OCI-LY7 (cell line): ENCODE measurements around the gene LINGO3. TPM values are rescaled to one million over a fixed set of nuclear protein-coding genes. Genes with fewer than 3 reads are reported as not detected.
"Not testable (repeated sequence)": the region's sequence is repeated elsewhere in the genome, so short reads cannot be mapped to it uniquely, and the experiment has no call there.

Experiments used
- BruUV-seq: library from RNA; stranded (reverse); fragments of 400-500 nt; replicated peaks from 2 replicates; lab custom pipeline; 2021; lab: Mats Ljungman, UMichigan
- CTCF ChIA-PET: fragments of 300-600 bp; sonication (Branson Sonifier 250); formaldehyde crosslinking; loops from one replicate; lab custom pipeline; 2022; ENCODE audit warnings: antibody characterized with exemption; ENCODE audit not compliant: unreplicated experiment; lab: Charles Lee
- POLR2A ChIA-PET: fragments of 300-600 bp; sonication (Branson Sonifier 250); formaldehyde crosslinking; loops from one replicate; lab custom pipeline; 2022; ENCODE audit warnings: antibody characterized with exemption; lab: Charles Lee
- DNase-seq: peaks from one replicate; pipeline ENCODE4 v3.0.0-alpha.2; 2015; ENCODE audit warnings: low spot score
- H2AFZ ChIP-seq: fragments of 200-600 bp; sonication (generic), shearing (Covaris generic); 2 replicates; pipeline ENCODE4 v1.6.1; 2014; ENCODE audit warnings: mild to moderate bottlenecking, antibody characterized with exemption, low read length, moderate library complexity
- H3K27ac ChIP-seq: fragments of 200-600 bp; sonication (generic); 2 replicates; pipeline ENCODE4 v1.5.1; 2014; ENCODE audit warnings: mixed run types, low read depth, mild to moderate bottlenecking, moderate library complexity, low read length, inconsistent platforms; ENCODE audit not compliant: poor library complexity, severe bottlenecking
- H3K36me3 ChIP-seq: fragments of 200-600 bp; sonication (generic); 2 replicates; pipeline ENCODE4 v1.6.1; 2014; ENCODE audit warnings: mild to moderate bottlenecking, antibody characterized with exemption, low read length, moderate library complexity, mixed read lengths; ENCODE audit not compliant: insufficient read depth
- H3K4me1 ChIP-seq: fragments of 200-600 bp; sonication (generic); 2 replicates; pipeline ENCODE4 v1.5.1; 2014; ENCODE audit warnings: mild to moderate bottlenecking, low read length; ENCODE audit not compliant: insufficient read depth, poor library complexity, severe bottlenecking
- H3K4me2 ChIP-seq: fragments of 200-600 bp; sonication (generic); 2 replicates; pipeline ENCODE4 v1.6.1; 2014; ENCODE audit warnings: mild to moderate bottlenecking, low read length
- H3K4me3 ChIP-seq: fragments of 200-600 bp; sonication (generic); 2 replicates; pipeline ENCODE4 v1.5.1; 2014; ENCODE audit warnings: mild to moderate bottlenecking, low read depth, low read length; ENCODE audit not compliant: poor library complexity, severe bottlenecking
- H3K79me2 ChIP-seq: fragments of 200-600 bp; sonication (generic); 2 replicates; pipeline ENCODE4 v1.6.1; 2016; ENCODE audit warnings: low read depth, mild to moderate bottlenecking, low read length, moderate library complexity, mixed read lengths; ENCODE audit not compliant: insufficient read depth
- H3K9me2 ChIP-seq: fragments of 200-600 bp; sonication (generic); 2 replicates; pipeline ENCODE4 v1.6.1; 2016; ENCODE audit warnings: mild to moderate bottlenecking, low read length, mixed read lengths; ENCODE audit not compliant: insufficient read depth
- H3K9me3 ChIP-seq: fragments of 200-600 bp; sonication (generic); 2 replicates; pipeline ENCODE4 v1.6.1; 2014; ENCODE audit warnings: mild to moderate bottlenecking, mixed run types, low read length, mixed read lengths
- H4K20me1 ChIP-seq: fragments of 200-600 bp; sonication (generic); 2 replicates; pipeline ENCODE4 v1.6.1; 2014; ENCODE audit warnings: mild to moderate bottlenecking, antibody characterized with exemption, low read length, moderate library complexity, mixed read lengths; ENCODE audit not compliant: insufficient read depth
- EZH2phosphoT487 ChIP-seq: fragments of 200-600 bp; sonication (generic); IDR thresholded peaks from 2 replicates; pipeline ENCODE4 v1.6.1; 2018; ENCODE audit warnings: low read depth, borderline replicate concordance, mild to moderate bottlenecking, mixed run types, antibody characterized with exemption, low read length, moderate library complexity, mixed read lengths
- intact Hi-C: fragments of 100-400 bp; cut with micrococcal nuclease; formaldehyde crosslinking; loops from one replicate; pipeline ENCODE4 v1.10.0; 2022; ENCODE audit not compliant: unreplicated experiment
- total RNA-seq, 2 experiments: library from RNA; depleted of rRNA in 1 of 2; stranded (reverse); fragments of >200 nt in 1 of 2; shearing (Covaris generic) in 1 of 2; gene quantifications; 2 replicates each; pipeline ENCODE4 v1.2.3, GENCODE V29; 2014 to 2022
- TF ChIP-seq, protein P1 (sequence below): fragments of 200-600 bp; sonication (generic); conservative IDR thresholded peaks from 2 replicates; pipeline ENCODE4 v1.5.1; 2014; ENCODE audit warnings: mild to moderate bottlenecking, antibody characterized with exemption, low read length, moderate library complexity, mixed read lengths

Gene LINGO3
- total RNA-seq, 2 experiments from 2014 or later, result 0.13 to 0.38 TPM

DNA sequence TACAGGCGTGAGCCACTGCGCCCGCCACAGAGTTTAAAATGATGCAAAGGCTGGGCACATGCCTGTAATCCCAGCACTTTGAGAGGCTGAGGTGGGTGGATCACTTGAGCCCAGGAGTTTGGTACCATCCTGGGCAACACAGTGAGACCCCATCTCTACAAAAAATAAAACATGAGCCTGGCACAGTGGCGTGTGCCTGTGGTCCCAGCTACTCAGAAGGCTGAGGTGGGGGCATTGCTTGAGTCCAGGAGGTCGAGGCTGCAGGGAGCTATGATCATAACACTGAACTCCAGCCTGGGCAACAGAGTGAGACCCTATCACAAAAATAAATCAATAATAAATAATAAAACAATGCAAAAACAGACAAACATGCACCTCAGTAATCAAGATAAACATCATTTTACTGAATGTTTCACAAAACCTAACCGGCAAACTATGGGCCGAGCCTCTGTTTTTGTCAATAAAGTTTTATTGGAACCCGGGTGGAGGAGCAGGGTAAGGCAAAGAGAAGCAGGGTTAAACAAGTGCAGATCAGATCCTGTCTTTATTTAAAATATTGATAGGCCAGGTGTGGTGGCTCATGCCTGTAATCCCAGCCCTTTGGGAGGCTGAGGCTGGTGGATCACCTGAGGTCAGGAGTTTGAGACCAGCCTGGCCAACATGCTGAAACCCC lies 24.0 kb downstream of the LINGO3 start:
- POLR2A ChIA-PET, result no interaction called here
- Histone ChIP-seq H2AFZ (no peak overlapping the region), H3K4me3 (no peak overlapping the region), H3K27ac (no peak overlapping the region), H3K4me1 (peaks cover 30% of the 10 kb centered on the region), H3K9me3 (no peaks in the 10 kb centered on the region), H4K20me1 (no peaks in the 10 kb centered on the region), H3K36me3 (no peaks in the 10 kb centered on the region), H3K9me2 (no peaks in the 10 kb centered on the region), H3K79me2 (no peaks in the 10 kb centered on the region), H3K4me2 (no peak overlapping the region)
- no TSS peak for BruUV-seq
- CTCF ChIA-PET, result no interaction called here
- no peak for DNase-seq
- TF ChIP-seq, protein P1, sequence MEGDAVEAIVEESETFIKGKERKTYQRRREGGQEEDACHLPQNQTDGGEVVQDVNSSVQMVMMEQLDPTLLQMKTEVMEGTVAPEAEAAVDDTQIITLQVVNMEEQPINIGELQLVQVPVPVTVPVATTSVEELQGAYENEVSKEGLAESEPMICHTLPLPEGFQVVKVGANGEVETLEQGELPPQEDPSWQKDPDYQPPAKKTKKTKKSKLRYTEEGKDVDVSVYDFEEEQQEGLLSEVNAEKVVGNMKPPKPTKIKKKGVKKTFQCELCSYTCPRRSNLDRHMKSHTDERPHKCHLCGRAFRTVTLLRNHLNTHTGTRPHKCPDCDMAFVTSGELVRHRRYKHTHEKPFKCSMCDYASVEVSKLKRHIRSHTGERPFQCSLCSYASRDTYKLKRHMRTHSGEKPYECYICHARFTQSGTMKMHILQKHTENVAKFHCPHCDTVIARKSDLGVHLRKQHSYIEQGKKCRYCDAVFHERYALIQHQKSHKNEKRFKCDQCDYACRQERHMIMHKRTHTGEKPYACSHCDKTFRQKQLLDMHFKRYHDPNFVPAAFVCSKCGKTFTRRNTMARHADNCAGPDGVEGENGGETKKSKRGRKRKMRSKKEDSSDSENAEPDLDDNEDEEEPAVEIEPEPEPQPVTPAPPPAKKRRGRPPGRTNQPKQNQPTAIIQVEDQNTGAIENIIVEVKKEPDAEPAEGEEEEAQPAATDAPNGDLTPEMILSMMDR, result no peak
- TF ChIP-seq EZH2phosphoT487, result no peak
- intact Hi-C loops, result no loop called here

DNA sequence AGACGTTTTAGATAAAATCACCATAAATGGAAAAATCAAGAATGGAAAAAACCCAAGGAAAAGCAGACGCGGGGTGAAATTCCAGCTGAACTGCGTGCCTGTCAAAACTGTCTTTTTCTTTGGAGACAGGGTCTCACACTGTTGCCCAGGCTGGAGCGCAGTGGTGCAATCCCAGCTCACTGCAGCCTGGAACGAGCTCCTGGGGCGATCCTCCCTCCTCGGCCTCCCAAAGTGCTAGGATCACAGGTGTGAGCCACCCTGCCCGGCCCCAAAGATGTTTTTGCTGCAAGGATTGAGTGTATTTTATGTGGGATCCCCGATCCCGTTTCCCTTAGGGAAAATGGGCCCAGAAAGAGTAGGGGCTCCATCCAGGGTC lies 25.1 kb downstream of the LINGO3 start:
- POLR2A ChIA-PET, result no interaction called here
- no peak overlapping the region for H2AFZ ChIP-seq
- H3K4me3 ChIP-seq, result no peak overlapping the region
- H3K27ac ChIP-seq, result no peak overlapping the region
- no peaks in the 10 kb centered on the region for H3K79me2 ChIP-seq
- no TSS peak for BruUV-seq
- H3K36me3 ChIP-seq, result no peaks in the 10 kb centered on the region
- H3K9me3 ChIP-seq, result no peaks in the 10 kb centered on the region
- H3K4me2 ChIP-seq, result no peak overlapping the region
- H3K9me2 ChIP-seq, result no peaks in the 10 kb centered on the region
- CTCF ChIA-PET, result no interaction called here
- no peaks in the 10 kb centered on the region for H4K20me1 ChIP-seq
- H3K4me1 ChIP-seq, result peaks cover 19% of the 10 kb centered on the region
- TF ChIP-seq EZH2phosphoT487, result no peak
- TF ChIP-seq, protein P1, result no peak
- intact Hi-C loops, result no loop called here
- DNase-seq, result no peak

DNA sequence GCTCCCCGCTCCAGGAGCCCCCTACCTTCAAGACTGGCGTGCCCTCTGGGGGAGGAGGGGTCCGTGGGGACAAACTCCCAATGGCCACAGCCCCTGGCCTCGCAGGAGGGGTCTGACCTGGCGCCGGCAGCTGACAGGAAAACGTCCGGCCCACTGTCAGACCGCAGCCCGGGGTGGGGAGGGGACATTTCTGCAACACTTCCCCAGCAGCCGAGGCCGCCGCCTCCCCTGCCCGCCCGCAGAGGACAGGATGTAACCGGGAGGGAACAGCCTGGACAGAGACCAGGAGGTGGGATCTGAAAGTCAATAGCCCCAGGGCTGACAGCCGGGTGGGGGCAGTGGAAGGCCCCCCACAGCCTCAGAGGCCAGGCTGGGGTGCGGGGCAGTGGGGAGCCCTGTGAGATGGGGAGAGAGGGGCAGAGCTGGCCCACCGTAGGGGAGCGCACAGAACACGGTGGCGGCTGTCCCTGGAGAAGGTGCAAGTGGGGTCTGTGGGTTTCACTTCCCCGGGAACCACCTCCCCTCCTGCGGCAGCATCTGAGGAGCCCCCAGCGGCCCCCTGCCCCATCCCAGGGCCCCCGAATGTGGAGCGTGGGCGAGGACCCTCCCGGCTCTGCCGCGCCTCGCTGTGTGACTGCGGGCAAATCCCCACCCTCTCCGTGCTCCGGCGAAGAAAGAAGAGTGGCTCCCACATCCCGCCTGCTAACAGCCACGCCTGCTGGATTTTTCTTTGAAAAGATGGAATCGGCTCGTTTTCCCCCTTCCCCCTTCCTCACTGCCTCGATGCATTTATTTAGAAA lies 25.7 kb downstream of the LINGO3 start, which contains the start of gene PEAK3:
Gene PEAK3 (minus strand): TSS at position 114 of the 800 bp plus-strand sequence. CDS start 1,244 bp downstream, outside the sequence.
- H3K4me2 ChIP-seq, result peak within 1 kb of the TSS; percentile 45
- no peaks in the 10 kb centered on the region for H3K9me3 ChIP-seq
- no peak within 1 kb of the TSS for H3K27ac ChIP-seq
- BruUV-seq, result no TSS peak
- CTCF ChIA-PET, result no interaction called here
- POLR2A ChIA-PET, result no interaction called here
- no peak for DNase-seq
- no peaks in the 10 kb centered on the region for H4K20me1 ChIP-seq
- H3K9me2 ChIP-seq, result no peaks in the 10 kb centered on the region
- intact Hi-C loops, result no loop called here
- H3K4me1 ChIP-seq, result peaks cover 16% of the 10 kb centered on the region
- TF ChIP-seq EZH2phosphoT487, result no peak
- TF ChIP-seq, protein P1, result no peak
- no peaks in the 10 kb centered on the region for H3K79me2 ChIP-seq
- H2AFZ ChIP-seq, result no peak within 1 kb of the TSS
- no peaks in the 10 kb centered on the region for H3K36me3 ChIP-seq
- H3K4me3 ChIP-seq, result no peak within 1 kb of the TSS

DNA sequence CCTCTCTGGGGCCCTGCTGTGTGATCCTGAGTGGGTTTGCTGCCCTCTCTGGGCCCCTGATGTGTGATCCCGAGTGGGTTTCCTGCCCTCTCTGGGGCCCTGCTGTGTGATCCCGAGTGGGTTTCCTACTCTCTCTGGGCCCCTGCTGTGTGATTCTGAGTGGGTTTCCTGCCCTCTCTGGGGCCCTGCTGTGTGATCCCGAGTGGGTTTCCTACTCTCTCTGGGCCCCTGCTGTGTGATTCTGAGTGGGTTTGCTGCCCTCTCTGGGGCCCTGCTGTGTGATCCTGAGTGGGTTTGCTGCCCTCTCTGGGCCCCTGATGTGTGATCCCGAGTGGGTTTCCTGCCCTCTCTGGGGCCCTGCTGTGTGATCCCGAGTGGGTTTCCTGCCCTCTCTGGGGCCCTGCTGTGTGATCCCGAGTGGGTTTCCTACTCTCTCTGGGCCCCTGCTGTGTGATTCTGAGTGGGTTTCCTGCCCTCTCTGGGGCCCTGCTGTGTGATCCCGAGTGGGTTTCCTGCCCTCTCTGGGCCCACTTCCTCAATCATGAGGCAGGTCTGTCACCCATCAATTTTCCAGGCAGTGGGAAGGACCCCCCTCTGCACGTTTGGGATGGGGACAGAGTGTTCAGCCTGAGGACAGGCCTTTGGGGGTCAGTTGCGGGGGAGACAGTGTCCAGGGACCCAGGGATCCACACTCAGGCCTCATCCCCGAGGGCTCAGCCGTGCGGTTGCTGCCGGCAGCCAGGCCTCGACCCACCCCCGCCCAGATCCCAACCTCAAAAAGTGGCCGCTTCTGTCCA lies 26.5 kb downstream of the LINGO3 start:
- H3K4me3 ChIP-seq, CTCF ChIA-PET: not testable (repeated sequence)

More for the DNA sequence above, 26.5 kb downstream of the LINGO3 start:
- H3K27ac ChIP-seq, intact Hi-C loops, H2AFZ ChIP-seq, BruUV-seq, H3K79me2 ChIP-seq, H3K9me2 ChIP-seq, POLR2A ChIA-PET, H4K20me1 ChIP-seq, H3K9me3 ChIP-seq, DNase-seq, H3K36me3 ChIP-seq: not testable (repeated sequence)
- H3K4me2 ChIP-seq, result peak overlapping the region; percentile 45
- peaks cover 14% of the 10 kb centered on the region for H3K4me1 ChIP-seq
